Neuronal stem cell (in vitro differentiated cells): Measurements from ENCODE around the gene PIGP.

Experiments
- DNase-seq: peaks from one replicate; pipeline ENCODE4 v3.0.0-alpha.2; 2013; ENCODE audit warnings: low spot score
- H2AFZ ChIP-seq: one replicate; pipeline ENCODE4 v1.6.1; 2013; ENCODE audit warnings: mild to moderate bottlenecking, low read length, inconsistent platforms
- H2AK5ac ChIP-seq: 2 replicates; pipeline ENCODE4 v1.6.1; 2013; ENCODE audit warnings: low read depth, mild to moderate bottlenecking, inconsistent platforms, low read length, moderate library complexity, mixed read lengths
- H2BK120ac ChIP-seq: 2 replicates; pipeline ENCODE4 v1.6.1; 2013; ENCODE audit warnings: low read depth, mild to moderate bottlenecking, inconsistent platforms, low read length, moderate library complexity, mixed read lengths
- H2BK12ac ChIP-seq: one replicate; pipeline ENCODE4 v1.6.1; 2013; ENCODE audit warnings: low read length, inconsistent platforms
- H2BK15ac ChIP-seq: 2 replicates; pipeline ENCODE4 v1.6.1; 2013; ENCODE audit warnings: mild to moderate bottlenecking, low read length, inconsistent platforms, mixed read lengths
- H2BK5ac ChIP-seq: one replicate; pipeline ENCODE4 v1.6.1; 2013; ENCODE audit warnings: inconsistent platforms, mild to moderate bottlenecking, low read length, moderate library complexity
- H3K14ac ChIP-seq: one replicate; pipeline ENCODE4 v1.6.1; 2013; ENCODE audit warnings: low read length, inconsistent platforms
- H3K18ac ChIP-seq: 2 replicates; pipeline ENCODE4 v1.6.1; 2013; ENCODE audit warnings: low read length, inconsistent platforms
- H3K23ac ChIP-seq: 2 replicates; pipeline ENCODE4 v1.6.1; 2013; ENCODE audit warnings: low read depth, mild to moderate bottlenecking, mixed read lengths, low read length, inconsistent platforms; ENCODE audit not compliant: poor library complexity
- H3K27ac ChIP-seq: replicated peaks from 3 replicates; pipeline ENCODE4 v1.5.1; 2013; ENCODE audit warnings: low read length, inconsistent platforms
- H3K27me3 ChIP-seq, 3 experiments: 2 replicates each; pipeline ENCODE4 v1.6.1; 2013; ENCODE audit warnings: low read length in 3 of 3, mild to moderate bottlenecking in 2 of 3, inconsistent platforms in 1 of 3, low read depth in 1 of 3, mixed read lengths in 1 of 3, moderate library complexity in 1 of 3; ENCODE audit not compliant: control insufficient read depth in 3 of 3, insufficient read depth in 3 of 3
- H3K36me3 ChIP-seq, 2 donors: replicated peaks in 1 of 2; 2 replicates each; pipeline ENCODE4 v1.6.1; 2013; ENCODE audit warnings: low read length in 2 of 2; ENCODE audit not compliant: control insufficient read depth in 2 of 2, insufficient read depth in 2 of 2
- H3K4ac ChIP-seq: 2 replicates; pipeline ENCODE4 v1.6.1; 2013; ENCODE audit warnings: inconsistent platforms, mild to moderate bottlenecking, low read length, moderate library complexity
- H3K4me1 ChIP-seq, 2 donors: 1 replicate in 1 of 2; 2 replicates in 1 of 2; pipeline ENCODE4 v1.6.1; 2013; ENCODE audit warnings: low read length in 2 of 2, low read depth in 1 of 2; ENCODE audit not compliant: control insufficient read depth in 2 of 2, insufficient read depth in 1 of 2
- H3K4me2 ChIP-seq: one replicate; pipeline ENCODE4 v1.6.1; 2013; ENCODE audit warnings: mild to moderate bottlenecking, low read length, inconsistent platforms; ENCODE audit not compliant: insufficient read depth, poor library complexity, severe bottlenecking
- H3K4me3 ChIP-seq, 2 donors: 2 replicates each; pipeline ENCODE4 v1.5.1; 2013; ENCODE audit warnings: low read length in 2 of 2, mild to moderate bottlenecking in 2 of 2, inconsistent platforms in 1 of 2, moderate library complexity in 1 of 2
- H3K79me1 ChIP-seq: one replicate; pipeline ENCODE4 v1.6.1; 2013; ENCODE audit warnings: low read depth, mild to moderate bottlenecking, inconsistent platforms, low read length, moderate library complexity
- H3K9ac ChIP-seq: one replicate; pipeline ENCODE4 v1.6.1; 2013; ENCODE audit warnings: mild to moderate bottlenecking, low read depth, low read length, inconsistent platforms; ENCODE audit not compliant: poor library complexity
- H3K9me3 ChIP-seq, 2 donors: replicated peaks in 1 of 2; 2 replicates each; pipeline versions ENCODE3 to v1.6.1; 2013; ENCODE audit warnings: low read length in 2 of 2, mild to moderate bottlenecking in 2 of 2, inconsistent platforms in 1 of 2, low read depth in 1 of 2, mixed read lengths in 1 of 2, moderate library complexity in 1 of 2; ENCODE audit not compliant: control insufficient read depth in 2 of 2, insufficient read depth in 1 of 2
- H4K8ac ChIP-seq: one replicate; pipeline ENCODE4 v1.6.1; 2013; ENCODE audit warnings: low read depth, mild to moderate bottlenecking, inconsistent platforms, low read length, moderate library complexity
- H4K91ac ChIP-seq: one replicate; pipeline ENCODE4 v1.6.1; 2013; ENCODE audit warnings: low read length, low read depth, mild to moderate bottlenecking, inconsistent platforms; ENCODE audit not compliant: poor library complexity
- WGBS, 2 donors: extraction: QIAGEN DNeasy Blood & Tissue Kit; methylation state at CpG; one replicate each; pipeline ENCODE4 v1.1.7; 2013; ENCODE audit warnings: missing lambda C conversion rate in 2 of 2, mixed read lengths in 1 of 2; ENCODE audit not compliant: insufficient read length in 2 of 2, insufficient replicate concordance in 1 of 2; ENCODE audit errors: extremely low coverage in 2 of 2; 5-methylcytosine and 5-hydroxymethylcytosine counted together

The PIGP gene

GRCh38 chr21:37077403-37077802, 4.5 kb upstream of the PIGP start:
- Histone ChIP-seq H4K91ac (no peak overlapping the region), H2BK15ac (no peak overlapping the region), H3K14ac (no peak overlapping the region), H2BK12ac (no peak overlapping the region), H3K4me2 (no peak overlapping the region), H3K4ac (no peak overlapping the region), H3K9me3 (peaks cover 0 to 52% of the 10 kb centered on the region in 2 donors), H3K4me1 (peaks cover 0 to 3% of the 10 kb centered on the region in 2 donors), H3K23ac (no peak overlapping the region), H3K36me3 (peaks cover 0 to 3% of the 10 kb centered on the region in 2 donors), H3K4me3 (no peak overlapping the region), H3K79me1 (peaks cover 9% of the 10 kb centered on the region), H3K27me3 (no peaks in the 10 kb centered on the region), H3K27ac (no peak overlapping the region), H2AFZ (no peak overlapping the region), H3K18ac (no peak overlapping the region), H2BK120ac (no peak overlapping the region), H3K9ac (no peak overlapping the region), H2AK5ac (no peak overlapping the region), H2BK5ac (no peak overlapping the region), H4K8ac (no peak overlapping the region)
- no peak for DNase-seq
- no CpG with 5 or more reads among the region's 1 CpG for WGBS, 2 donors

DNA sequence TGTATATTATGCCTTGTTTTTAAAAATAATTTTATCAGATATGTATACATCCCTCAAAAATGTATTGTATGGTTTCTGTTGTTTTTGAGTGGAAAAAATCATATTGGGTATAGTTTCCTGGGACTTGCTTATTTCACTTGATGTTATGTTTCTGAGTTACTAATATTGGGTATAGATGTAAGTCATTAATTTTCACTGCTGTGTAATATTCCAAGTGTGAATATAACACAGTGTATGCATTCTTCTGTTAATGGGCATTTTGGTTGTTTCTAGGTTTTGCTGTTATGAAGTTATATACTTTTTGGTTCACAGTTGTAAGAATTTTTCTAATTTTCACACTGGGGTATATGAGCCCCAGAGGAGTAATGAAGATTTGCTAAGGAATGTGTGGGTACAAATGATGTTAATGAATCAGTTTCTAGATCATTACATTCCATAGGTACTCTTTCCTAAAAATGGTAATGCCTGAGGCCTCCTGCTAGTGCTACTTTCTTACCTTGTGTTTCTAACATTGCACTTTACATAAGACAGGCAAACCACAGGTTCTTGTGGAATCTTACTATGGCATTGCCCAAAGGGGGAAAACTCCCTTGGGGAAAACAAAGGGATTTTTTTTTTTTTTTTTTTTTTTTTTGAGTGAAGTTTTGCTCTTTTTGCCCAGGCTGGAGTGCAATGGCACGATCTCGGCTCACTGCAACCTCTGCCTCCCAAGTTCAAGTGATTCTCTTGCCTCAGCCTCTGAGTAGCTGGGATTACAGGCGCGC, 3.4 kb upstream of the PIGP start:
- Histone ChIP-seq H3K27ac (no peak overlapping the region), H3K18ac (no peak overlapping the region), H4K8ac (no peak overlapping the region), H3K79me1 (peaks cover 9% of the 10 kb centered on the region), H4K91ac (no peak overlapping the region), H2AK5ac (no peak overlapping the region), H2AFZ (no peak overlapping the region), H2BK5ac (no peak overlapping the region), H3K4me3 (no peak overlapping the region), H2BK15ac (no peak overlapping the region), H3K36me3 (no peaks in the 10 kb centered on the region), H3K4me2 (no peak overlapping the region), H3K23ac (no peak overlapping the region), H2BK12ac (no peak overlapping the region), H3K9ac (no peak overlapping the region), H3K27me3 (no peaks in the 10 kb centered on the region), H3K9me3 (peaks cover 0 to 44% of the 10 kb centered on the region in 2 donors), H3K4ac (no peak overlapping the region), H2BK120ac (no peak overlapping the region), H3K4me1 (peaks cover 4 to 9% of the 10 kb centered on the region in 2 donors), H3K14ac (no peak overlapping the region)
- no peak for DNase-seq
- no CpG with 5 or more reads among the region's 4 CpGs for WGBS, 2 donors

DNA sequence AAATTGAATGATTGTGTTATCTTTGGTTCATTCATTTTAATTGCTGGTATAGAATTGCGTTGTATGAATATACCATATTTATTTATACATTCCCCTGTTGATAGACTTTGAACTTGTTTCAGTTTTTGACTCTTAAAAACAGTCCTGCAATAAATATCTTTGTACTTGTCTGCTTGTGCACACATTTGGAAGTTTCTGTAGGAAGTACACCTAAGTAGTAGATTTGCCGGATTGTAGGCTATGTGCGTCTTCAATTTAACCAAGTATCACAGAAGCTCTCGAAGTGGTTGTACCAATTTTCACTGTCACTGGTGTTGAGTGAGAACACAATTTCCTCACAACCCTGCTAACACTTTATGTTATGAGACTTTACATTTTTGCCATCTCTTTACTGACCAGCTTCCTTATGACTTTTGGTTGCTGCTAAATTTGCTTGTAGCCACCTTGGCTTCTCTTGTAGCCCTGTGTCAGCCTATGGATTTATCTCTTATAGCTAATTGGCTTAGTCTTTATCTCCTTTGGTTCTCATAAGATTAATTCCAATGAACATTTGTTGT, 2.4 kb upstream of the PIGP start:
- Histone ChIP-seq H2BK5ac (no peak overlapping the region), H2BK12ac (no peak overlapping the region), H4K91ac (no peak overlapping the region), H3K18ac (no peak overlapping the region), H3K4me3 (peak overlapping the region in 1 of 2 donors; percentile 92), H3K27ac (no peak overlapping the region), H2AK5ac (no peak overlapping the region), H3K36me3 (peaks cover 0 to under 1% of the 10 kb centered on the region in 2 donors), H2BK120ac (no peak overlapping the region), H2BK15ac (no peak overlapping the region), H3K4me2 (no peak overlapping the region), H3K9ac (no peak overlapping the region), H3K14ac (no peak overlapping the region), H3K27me3 (no peaks in the 10 kb centered on the region), H2AFZ (no peak overlapping the region), H3K79me1 (peaks cover 9% of the 10 kb centered on the region), H3K23ac (no peak overlapping the region), H3K4me1 (peaks cover 4 to 10% of the 10 kb centered on the region in 2 donors), H3K9me3 (peaks cover 0 to 37% of the 10 kb centered on the region in 2 donors), H4K8ac (no peak overlapping the region), H3K4ac (no peak overlapping the region)
- WGBS, 2 donors: no CpG with 5 or more reads among the region's 4 CpGs
- DNase-seq: no peak

- H2AFZ ChIP-seq: peak overlapping the region; percentile 88
- H3K4me1 ChIP-seq: peaks cover 4 to 10% of the 10 kb centered on the region in 2 donors
- H3K4ac ChIP-seq: no peak overlapping the region
- H2BK120ac ChIP-seq: no peak overlapping the region
- no peak overlapping the region for H3K23ac ChIP-seq
- peak overlapping the region in 1 of 2 donors; percentile 92 for H3K4me3 ChIP-seq
- H3K9ac ChIP-seq: no peak overlapping the region
- no peak overlapping the region for H2BK15ac ChIP-seq
- H2AK5ac ChIP-seq: no peak overlapping the region
- H3K4me2 ChIP-seq: peak overlapping the region; percentile 67
- WGBS, 2 donors: no CpG with 5 or more reads among the region's 9 CpGs
- no peak overlapping the region for H4K91ac ChIP-seq
- no peaks in the 10 kb centered on the region for H3K27me3 ChIP-seq
- H4K8ac ChIP-seq: no peak overlapping the region
- no peak overlapping the region for H3K18ac ChIP-seq
- no peak overlapping the region for H3K14ac ChIP-seq
- peaks cover 0 to 8% of the 10 kb centered on the region in 2 donors for H3K36me3 ChIP-seq
- H3K9me3 ChIP-seq: peaks cover 0 to 31% of the 10 kb centered on the region in 2 donors
- no peak for DNase-seq
- H3K27ac ChIP-seq: no peak overlapping the region
- H2BK12ac ChIP-seq: no peak overlapping the region
- H3K79me1 ChIP-seq: peaks cover 9% of the 10 kb centered on the region
- no peak overlapping the region for H2BK5ac ChIP-seq
Observed at GRCh38 chr21:37074546-37074945, 1.7 kb upstream of the PIGP start.
